ENCODE results near the gene ARPC1A.

The ARPC1A gene

DNA sequence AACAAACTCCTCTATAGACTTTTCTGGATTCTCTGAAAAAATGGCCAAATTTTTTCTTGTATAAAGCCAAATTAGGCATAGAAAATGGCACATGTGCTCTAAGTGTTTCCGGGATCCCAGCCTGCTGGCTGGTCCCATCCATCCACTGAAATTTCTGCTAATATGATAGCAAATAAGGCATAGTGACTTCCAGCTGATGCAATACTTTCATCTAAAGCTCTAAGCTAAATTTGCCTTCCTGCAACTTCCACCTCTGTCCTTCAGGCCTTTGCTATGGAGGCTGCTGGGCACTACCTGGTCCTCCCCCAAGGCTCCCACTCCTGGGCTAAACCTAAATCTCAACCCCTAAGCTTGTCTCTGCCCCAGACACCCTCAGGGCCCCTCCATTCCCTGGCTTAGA lies 32.5 kb upstream of the ARPC1A start:
- no peak for DNase-seq (ENCODE audit: low read depth)
- H3K4me3 ChIP-seq (ENCODE audit: low read length): no peak overlapping the region
- TF ChIP-seq, protein P1, sequence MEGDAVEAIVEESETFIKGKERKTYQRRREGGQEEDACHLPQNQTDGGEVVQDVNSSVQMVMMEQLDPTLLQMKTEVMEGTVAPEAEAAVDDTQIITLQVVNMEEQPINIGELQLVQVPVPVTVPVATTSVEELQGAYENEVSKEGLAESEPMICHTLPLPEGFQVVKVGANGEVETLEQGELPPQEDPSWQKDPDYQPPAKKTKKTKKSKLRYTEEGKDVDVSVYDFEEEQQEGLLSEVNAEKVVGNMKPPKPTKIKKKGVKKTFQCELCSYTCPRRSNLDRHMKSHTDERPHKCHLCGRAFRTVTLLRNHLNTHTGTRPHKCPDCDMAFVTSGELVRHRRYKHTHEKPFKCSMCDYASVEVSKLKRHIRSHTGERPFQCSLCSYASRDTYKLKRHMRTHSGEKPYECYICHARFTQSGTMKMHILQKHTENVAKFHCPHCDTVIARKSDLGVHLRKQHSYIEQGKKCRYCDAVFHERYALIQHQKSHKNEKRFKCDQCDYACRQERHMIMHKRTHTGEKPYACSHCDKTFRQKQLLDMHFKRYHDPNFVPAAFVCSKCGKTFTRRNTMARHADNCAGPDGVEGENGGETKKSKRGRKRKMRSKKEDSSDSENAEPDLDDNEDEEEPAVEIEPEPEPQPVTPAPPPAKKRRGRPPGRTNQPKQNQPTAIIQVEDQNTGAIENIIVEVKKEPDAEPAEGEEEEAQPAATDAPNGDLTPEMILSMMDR (conservative IDR thresholded peaks at IDR 0.05; ENCODE audit: low read length): no peak

DNA sequence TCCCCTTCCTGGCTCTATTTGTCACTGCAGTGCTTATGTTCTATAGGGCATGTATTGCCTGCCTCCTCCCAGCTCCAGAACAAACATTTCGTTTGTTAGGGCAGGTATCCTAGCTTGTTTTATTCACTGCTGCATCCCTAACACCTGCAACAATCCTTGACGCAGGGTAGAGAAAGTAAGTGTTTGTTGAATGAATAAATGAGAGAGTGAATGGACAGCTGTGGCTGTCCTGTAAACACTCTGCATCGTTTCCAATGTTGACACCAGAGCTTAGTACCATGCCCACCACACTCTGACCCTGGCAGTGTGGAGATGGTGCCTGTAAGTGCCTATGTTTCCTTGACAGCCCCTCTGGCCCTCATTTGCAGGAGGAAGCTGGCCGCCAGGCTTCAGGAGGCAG lies 32.0 kb upstream of the ARPC1A start:
- DNase-seq (ENCODE audit: low read depth): no peak
- TF ChIP-seq, protein P1 (conservative IDR thresholded peaks at IDR 0.05; ENCODE audit: low read length): no peak
- no peak overlapping the region for H3K4me3 ChIP-seq (ENCODE audit: low read length)

DNA sequence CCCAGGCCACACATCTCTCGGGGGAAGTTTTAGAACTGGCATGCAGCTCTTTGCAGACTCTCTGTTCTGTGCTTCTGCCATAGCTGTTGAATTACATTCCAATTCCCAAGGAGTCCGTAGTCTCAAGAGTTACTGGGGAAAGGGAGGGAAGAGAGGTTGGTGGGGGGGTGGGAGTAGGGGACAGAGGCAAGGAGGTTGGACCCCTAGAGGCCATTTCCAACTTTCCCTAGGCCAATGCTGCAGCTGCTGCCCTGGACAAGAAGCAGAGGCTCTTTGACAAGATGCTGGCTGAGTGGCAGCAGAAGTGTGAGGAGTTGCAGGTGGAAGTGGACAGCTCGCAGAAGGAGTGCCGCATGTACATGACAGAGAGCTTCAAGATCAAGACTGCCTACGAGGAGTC lies 29.2 kb upstream of the ARPC1A start:
- DNase-seq (ENCODE audit: low read depth): no peak
- H3K4me3 ChIP-seq (ENCODE audit: low read length): no peak overlapping the region
- TF ChIP-seq, protein P1 (conservative IDR thresholded peaks at IDR 0.05; ENCODE audit: low read length): no peak

DNA sequence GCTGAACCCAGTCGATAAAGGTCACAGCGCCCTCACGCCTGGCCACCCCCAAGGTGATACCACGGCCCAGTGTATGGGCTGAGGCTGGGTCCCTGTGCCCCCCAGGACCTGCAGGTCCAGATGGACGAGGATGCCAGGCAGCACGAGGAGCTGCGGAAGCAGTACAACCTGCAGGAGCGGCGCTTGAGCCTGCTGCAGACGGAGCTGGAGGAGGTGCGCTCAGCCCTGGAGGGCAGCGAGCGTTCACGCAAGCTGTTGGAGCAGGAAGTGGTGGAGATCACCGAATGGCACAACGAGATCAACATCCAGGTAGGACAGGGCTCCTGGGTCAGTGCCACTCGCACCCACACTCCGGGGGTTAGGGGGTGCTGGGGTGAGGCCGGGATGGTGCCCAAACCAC lies 24.2 kb upstream of the ARPC1A start:
- H3K4me3 ChIP-seq (ENCODE audit: low read length): no peak overlapping the region
- TF ChIP-seq, protein P1 (conservative IDR thresholded peaks at IDR 0.05; ENCODE audit: low read length): no peak
- DNase-seq (ENCODE audit: low read depth): no peak

- DNase-seq (ENCODE audit: low read depth): no peak
- TF ChIP-seq, protein P1 (conservative IDR thresholded peaks at IDR 0.05; ENCODE audit: low read length): no peak
- H3K4me3 ChIP-seq (ENCODE audit: low read length): no peak overlapping the region
Observed at GRCh38 chr7:99305473-99306260, 20.0 kb upstream of the ARPC1A start.

- TF ChIP-seq, protein P1 (conservative IDR thresholded peaks at IDR 0.05; ENCODE audit: low read length): no peak
- DNase-seq (ENCODE audit: low read depth): peak; percentile 36
Observed at GRCh38 chr7:99308461-99309074, 17.1 kb upstream of the ARPC1A start.

DNA sequence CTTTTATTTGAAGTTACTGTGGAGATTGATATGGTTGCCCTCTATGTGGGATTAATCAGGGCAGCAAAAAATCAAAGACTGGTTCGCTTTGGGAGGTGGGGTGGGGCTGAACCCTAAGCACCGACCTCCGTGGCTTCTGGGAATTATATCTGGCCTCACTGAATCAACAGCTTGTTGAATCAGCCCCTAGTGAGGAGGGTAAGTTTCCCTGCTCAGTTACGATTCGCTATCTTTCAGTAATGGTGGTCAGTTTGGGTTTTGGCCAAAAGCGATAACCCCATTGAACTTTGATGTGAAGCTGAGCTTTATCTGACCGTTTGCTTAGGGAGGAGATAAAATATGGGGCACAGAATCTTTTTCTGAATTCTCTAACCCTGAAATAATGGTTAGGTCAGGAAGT lies 16.6 kb upstream of the ARPC1A start:
- no peak overlapping the region for H3K4me3 ChIP-seq (ENCODE audit: low read length)
- no peak for DNase-seq (ENCODE audit: low read depth)
- TF ChIP-seq, protein P1 (conservative IDR thresholded peaks at IDR 0.05; ENCODE audit: low read length): no peak

More at GRCh38 chr7:99308461-99309074, 17.1 kb upstream of the ARPC1A start:
- no peak overlapping the region for H3K4me3 ChIP-seq (ENCODE audit: low read length)

Data from AG10803 (cell line).